Activated T-cell treated with anti-CD3 and anti-CD28 coated beads for 1 hour (primary cell): ENCODE measurements around the gene UNK.
"Not testable (repeated sequence)": the region's sequence is repeated elsewhere in the genome, so short reads cannot be mapped to it uniquely, and the experiment has no call there.

ENCODE experiments used
- DNase-seq: peaks from one replicate; pipeline ENCODE4 v3.0.0-alpha.2; 2020; ENCODE audit warnings: low read depth

UNK gene

GRCh38 chr17:75806822-75807500 lies 22.4 kb downstream of the UNK start:
- no peak for DNase-seq

- no peak for DNase-seq
Observed at GRCh38 chr17:75807861-75808260, 23.3 kb downstream of the UNK start.

GRCh38 chr17:75808549-75808904 lies 23.9 kb downstream of the UNK start:
- DNase-seq: no peak

DNA sequence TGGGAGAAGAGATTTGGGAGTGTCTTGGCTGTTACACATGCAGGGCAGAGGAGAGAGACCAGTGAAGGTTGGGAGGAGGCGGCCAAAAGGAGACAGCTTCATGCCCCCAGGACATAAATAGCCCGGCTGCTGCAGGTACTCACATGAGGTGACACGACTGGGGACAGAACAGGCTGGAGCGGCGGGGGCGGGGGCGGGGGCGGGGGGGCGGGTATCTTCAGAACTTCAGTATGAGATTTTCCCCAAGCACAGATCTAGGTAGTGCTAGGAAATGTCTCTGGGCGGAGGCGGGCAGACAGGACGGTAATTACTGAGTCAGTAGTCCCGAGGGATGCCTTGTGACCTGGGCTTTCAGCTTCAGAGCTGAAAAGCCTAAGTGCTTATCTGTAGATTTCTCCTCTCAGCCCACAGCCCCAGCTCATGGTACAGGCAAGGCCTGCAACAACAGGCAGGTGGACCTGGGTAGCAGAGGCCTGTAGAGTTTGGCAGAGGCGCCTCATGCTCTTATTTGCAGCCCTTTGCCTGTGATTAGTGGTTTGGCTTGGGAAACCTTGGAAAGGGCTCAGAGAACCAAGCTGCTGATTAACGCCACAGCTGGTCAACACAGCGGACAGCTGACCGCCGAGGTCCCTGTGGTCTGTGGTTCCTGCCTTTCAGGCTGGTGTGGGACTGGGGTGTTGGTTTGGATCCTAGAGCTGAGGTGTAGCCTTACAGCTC lies 24.5 kb downstream of the UNK start:
- DNase-seq: no peak

- DNase-seq: no peak
Observed at GRCh38 chr17:75809631-75810111, 25.1 kb downstream of the UNK start.

DNA sequence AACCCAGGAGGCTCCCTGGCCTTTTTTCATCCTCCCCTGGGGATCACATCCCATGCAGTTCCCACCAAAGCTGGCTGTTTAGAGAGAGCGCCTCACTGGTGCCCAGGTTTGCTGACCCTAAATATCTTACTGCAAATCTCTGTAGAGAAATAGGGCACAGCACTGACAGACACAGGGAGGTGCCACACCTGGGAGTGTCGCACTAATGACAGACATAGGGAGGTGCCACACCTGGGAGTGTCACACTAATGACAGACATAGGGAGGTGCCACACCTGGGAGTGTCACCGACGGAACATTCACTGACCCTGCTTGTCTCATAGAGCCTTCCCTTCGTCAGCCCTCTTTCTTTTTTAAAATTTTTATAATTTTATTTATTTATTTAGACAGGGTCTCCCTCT lies 25.6 kb downstream of the UNK start:
- no peak for DNase-seq

DNA sequence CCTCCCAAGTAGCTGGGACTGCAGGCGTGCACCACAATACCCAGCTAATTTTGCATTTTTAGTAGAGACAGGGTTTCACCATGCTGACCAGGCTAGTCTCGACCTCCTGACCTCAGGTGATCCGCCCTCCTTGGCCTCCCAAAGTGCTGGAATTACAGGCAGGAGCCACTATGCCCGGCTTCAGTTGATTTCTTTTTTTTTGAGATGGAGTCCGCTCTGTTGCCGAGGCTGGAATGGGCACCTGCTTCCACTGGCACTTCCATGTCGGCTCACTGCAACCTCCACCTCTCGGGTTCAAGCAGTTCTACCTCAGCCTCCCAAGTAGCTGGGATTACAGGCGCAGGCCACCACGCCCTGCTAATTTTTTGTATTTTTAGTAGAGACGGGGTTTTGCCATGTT lies 26.1 kb downstream of the UNK start:
- not testable (repeated sequence) for DNase-seq

DNA sequence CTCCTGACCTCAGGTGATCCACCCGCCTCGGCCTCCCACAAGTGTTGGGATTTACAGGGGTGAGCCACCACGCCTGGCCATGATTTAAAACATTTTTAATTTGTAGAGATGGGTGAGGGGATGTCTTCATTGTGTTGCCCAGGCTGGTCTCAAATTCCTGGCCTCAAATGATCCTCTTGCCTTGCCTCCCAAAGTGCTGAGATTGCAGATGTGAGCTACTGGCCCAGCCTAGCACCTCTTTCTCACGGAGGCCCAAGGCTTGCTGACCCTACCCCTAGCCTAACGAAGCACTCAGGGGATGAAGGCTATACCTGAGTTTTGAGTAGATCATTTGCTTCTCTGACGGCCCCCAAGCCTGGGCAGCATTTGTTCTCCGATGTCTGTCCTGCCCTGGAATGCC lies 26.6 kb downstream of the UNK start:
- DNase-seq: no peak

- no peak for DNase-seq
Observed at GRCh38 chr17:75812096-75813013, 27.7 kb downstream of the UNK start.

DNA sequence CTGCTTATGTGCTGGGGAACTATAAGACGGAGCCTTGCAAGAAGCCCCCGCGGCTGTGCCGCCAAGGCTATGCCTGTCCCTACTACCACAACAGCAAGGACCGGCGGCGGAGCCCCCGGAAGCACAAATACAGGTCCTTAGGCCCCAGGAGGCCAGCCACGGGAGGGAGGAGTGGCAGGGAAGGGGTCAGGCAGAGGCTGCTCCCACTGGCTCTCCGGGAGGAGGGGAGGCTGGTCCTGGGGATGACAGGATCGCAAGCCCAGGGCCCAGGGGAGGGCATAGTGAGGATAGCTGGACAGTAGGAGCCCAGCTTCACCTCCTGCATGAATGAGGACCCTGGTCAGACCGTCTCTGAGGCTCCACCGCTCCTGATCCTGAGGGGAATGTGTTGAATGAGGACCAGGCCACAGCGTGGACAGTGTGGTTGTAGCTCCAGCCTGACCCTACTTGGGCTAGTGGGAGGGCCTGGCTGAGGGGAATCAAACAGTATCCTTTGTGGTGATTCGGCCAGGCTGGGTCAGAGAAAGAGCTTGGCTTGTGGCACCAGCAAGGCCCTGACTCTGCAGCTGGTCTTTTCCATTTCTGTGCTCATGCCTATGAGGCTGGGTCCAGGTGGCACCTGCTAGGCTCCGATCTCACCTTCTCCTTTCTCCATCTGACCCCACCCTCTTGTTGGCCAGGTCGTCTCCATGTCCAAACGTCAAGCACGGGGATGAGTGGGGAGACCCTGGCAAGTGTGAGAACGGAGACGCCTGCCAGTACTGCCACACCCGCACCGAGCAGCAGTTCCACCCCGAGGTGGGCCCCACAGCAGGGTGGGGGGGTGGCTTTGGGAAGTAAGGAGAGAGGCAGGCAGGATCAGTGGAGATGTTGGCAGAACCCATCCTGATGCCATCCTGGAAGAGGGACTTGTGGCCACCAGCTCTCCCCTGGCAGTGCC lies 28.7 kb downstream of the UNK start:
- DNase-seq: no peak

GRCh38 chr17:75814021-75814395 lies 29.4 kb downstream of the UNK start:
- DNase-seq: no peak

DNA sequence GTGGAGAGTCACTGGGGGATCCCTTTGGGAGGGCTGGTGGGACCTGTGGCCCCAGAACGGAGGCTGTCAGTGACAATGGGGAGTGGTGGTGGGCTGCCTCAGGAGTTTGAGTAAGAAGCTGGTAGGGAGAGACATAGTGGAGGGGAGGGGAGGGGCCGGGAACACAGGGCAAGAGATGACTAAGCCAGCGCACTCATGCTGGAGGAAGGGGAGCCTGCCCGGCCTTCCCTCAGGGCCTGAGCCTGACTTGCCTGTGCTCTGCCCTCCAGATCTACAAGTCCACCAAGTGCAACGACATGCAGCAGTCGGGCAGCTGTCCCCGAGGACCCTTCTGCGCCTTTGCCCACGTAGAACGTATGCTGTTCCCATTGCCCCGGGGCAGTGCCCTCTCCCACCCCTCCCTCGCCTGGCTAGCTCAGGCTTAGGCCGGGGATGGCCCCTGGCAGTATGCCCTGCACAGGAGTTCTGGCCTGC lies 30.3 kb downstream of the UNK start:
- DNase-seq: no peak

DNA sequence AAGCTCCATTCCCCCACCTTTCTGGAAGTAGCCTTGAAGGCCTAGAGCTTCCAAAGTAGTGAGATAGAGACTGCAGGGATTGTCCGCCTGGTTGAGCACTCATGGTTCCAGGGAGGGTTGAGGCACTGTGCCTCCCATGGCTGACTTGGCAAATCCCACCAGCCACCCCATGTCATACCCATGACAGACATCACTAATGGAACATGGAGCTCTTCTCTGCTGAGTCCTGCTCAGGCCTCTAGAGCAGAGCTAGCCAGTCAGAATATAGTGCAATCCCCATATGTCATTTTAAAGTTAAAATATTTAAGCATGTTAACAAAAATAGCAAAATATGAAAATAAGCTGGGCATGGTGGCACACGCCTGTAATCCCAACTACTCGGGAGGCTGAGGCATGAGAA lies 30.8 kb downstream of the UNK start:
- DNase-seq: no peak

DNA sequence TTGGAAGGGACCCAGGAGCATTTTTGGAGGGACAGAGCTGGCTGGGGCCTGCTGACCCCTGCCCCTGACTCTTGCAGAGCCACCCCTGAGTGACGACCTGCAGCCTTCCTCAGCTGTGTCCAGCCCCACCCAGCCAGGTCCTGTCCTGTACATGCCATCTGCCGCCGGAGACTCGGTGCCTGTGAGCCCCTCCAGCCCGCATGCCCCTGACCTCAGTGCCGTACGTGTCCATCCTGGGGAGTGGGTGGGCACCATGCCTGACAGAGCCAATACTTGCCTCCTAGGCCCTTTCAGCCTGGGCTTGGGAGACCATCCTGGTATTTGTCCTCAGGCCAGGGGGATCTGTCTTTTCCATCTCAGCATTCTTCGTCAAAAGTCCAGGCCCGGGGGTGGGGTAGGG lies 32.1 kb downstream of the UNK start:
- no peak for DNase-seq

GRCh38 chr17:75817571-75817970 lies 33.0 kb downstream of the UNK start:
- DNase-seq: no peak

DNA sequence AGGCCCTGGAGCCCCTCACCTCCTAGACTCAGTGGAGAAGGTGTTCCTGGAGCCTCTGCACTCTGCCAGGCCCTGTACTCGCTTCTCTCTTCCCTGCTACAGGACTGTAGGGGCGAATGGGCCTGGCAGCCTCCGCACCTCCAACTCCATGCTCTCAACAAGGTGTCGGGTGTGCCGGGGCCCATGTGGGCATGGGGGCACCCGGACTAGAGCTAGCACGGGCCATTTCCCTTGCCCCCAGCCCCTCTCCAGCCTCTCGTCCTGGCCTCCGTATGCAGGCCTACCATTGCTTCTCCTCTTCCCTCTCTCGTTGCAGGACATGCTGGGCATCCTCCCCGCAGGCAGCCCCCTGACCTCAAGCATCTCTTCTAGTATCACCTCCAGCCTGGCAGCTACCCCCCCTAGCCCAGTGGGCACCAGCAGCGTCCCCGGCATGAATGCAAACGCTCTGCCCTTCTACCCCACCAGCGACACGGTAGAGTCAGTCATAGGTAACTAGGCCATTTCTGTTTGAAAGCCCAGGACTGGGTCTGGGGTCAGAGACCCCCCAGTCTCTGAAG lies 33.8 kb downstream of the UNK start:
- DNase-seq: no peak

DNA sequence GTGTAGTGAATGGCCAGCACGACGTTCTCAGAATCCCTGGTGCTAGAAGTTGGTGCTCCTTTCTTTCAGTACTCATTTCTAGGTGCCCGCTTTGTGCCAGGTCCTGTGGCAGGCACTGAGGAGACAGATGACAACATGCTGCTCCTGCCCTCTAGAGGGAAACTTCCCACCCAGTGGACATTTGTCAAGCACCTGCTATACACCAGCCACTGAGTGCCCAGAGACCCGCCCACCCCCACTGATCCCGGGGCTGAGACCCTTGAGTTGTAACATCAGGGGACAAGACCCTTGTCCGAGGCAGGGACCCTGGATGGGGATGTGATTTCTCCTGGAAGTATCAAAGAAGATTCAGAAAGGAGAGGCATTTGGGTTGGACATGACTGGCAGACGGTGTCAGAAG lies 34.5 kb downstream of the UNK start:
- DNase-seq: no peak

DNA sequence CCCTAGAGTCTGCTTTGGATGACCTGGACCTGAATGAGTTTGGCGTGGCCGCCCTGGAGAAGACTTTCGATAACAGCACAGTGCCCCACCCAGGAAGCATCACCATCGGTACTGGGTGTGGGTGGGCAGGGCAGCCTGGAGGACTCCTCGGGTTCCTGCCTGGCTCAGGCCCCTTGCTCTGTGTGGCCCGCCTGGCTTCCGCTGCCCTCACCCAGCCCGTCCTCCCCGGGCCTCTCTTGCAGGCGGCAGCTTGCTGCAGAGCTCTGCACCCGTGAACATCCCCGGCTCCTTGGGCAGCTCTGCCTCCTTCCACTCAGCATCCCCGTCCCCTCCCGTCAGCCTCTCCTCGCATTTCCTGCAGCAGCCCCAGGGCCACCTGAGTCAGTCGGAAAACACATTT lies 35.1 kb downstream of the UNK start:
- DNase-seq: no peak

GRCh38 chr17:75820094-75821080 lies 35.8 kb downstream of the UNK start:
- no peak for DNase-seq

GRCh38 chr17:75821552-75821951 lies 36.9 kb downstream of the UNK start:
- DNase-seq: no peak
